HG02885 (cell line): ENCODE results near the gene DUSP28.

Experiments
- ATAC-seq: cut with Tn5 transposase; IDR thresholded peaks from one replicate; pipeline ENCODE4 v1.9.1; 2021; ENCODE audit warnings: mild to moderate bottlenecking; ENCODE audit not compliant: unreplicated experiment, poor library complexity

Gene DUSP28

GRCh38 chr2:240596491-240596931 is 36.4 kb downstream of the DUSP28 start:
- ATAC-seq, result no peak

GRCh38 chr2:240597054-240597418 is 36.9 kb downstream of the DUSP28 start:
- ATAC-seq, result no peak

- no peak for ATAC-seq
Observed at GRCh38 chr2:240597419-240598181, 37.4 kb downstream of the DUSP28 start.

- no peak for ATAC-seq
Observed at GRCh38 chr2:240598311-240598911, 38.3 kb downstream of the DUSP28 start.

GRCh38 chr2:240599141-240599583 is 39.0 kb downstream of the DUSP28 start:
- ATAC-seq, result no peak

GRCh38 chr2:240600451-240600961 is 40.3 kb downstream of the DUSP28 start:
- ATAC-seq, result no peak

- ATAC-seq, result no peak
Observed at GRCh38 chr2:240601061-240601830, 41.1 kb downstream of the DUSP28 start.

GRCh38 chr2:240601831-240602160 is 41.6 kb downstream of the DUSP28 start:
- ATAC-seq, result no peak

- no peak for ATAC-seq
Observed at GRCh38 chr2:240602266-240603050, 42.3 kb downstream of the DUSP28 start.

- ATAC-seq, result no peak
Observed at GRCh38 chr2:240603081-240603835, 43.1 kb downstream of the DUSP28 start.

- ATAC-seq, result no peak
Observed at GRCh38 chr2:240603846-240604245, 43.7 kb downstream of the DUSP28 start.

- no peak for ATAC-seq
Observed at GRCh38 chr2:240604291-240604938, 44.3 kb downstream of the DUSP28 start.

GRCh38 chr2:240604939-240605716 is 45.0 kb downstream of the DUSP28 start:
- ATAC-seq, result no peak

- no peak for ATAC-seq
Observed at GRCh38 chr2:240605867-240606743, 45.9 kb downstream of the DUSP28 start.

GRCh38 chr2:240611601-240612210 is 51.5 kb downstream of the DUSP28 start:
- ATAC-seq, result no peak
